SU-DHL-6 (cell line): Measurements from ENCODE around the gene KCNJ15.

Experiments
- CTCF ChIP-seq: fragments of 200-600 bp; sonication (generic); IDR thresholded peaks from one replicate; pipeline ENCODE4 v1.5.1; 2017; ENCODE audit warnings: antibody characterized with exemption, mild to moderate bottlenecking, low read length, moderate library complexity; ENCODE audit not compliant: insufficient read depth, poor library complexity, severe bottlenecking
- EZH2phosphoT487 ChIP-seq: fragments of 200-600 bp; sonication (generic), shearing (Covaris generic); conservative IDR thresholded peaks from 2 replicates; pipeline ENCODE4 v1.6.1; 2018; ENCODE audit warnings: mild to moderate bottlenecking, antibody characterized with exemption, low read length, moderate library complexity, mixed read lengths

- no peak for TF ChIP-seq CTCF
- no peak for TF ChIP-seq EZH2phosphoT487
Measured at GRCh38 chr21:38241029-38241740, 15.6 kb upstream of the KCNJ15 start.
